ENCODE results near the gene IMPA2.

IMPA2 gene

DNA sequence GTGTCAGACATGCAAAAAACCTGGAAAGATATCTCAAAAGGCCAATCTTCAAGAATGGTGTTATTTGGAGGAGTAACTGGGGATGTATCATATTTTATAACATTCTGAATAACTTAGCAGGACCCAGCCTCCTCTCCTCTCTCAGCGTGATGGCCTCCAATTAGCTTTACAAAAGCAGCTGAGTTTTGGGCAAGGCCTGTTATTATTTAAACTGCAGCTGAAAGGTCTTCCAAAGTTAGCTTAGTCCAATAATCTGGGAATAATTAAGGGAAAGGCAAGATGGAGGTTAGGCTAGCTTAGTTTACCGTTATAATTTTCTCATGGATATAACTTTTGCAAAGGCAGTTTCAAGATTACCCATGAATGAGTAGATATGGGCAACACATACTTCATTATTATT, 40.4 kb upstream of the IMPA2 start:
- CTCF ChIA-PET: interaction anchor here (0.6 to 10.2 kb wide), 6 partner anchors 27 to 296 kb away, joined by 3 to 436 read pairs (median 3); no protein-coding TSS in a partner anchor
- H3K4me1 ChIP-seq (ENCODE audit: control insufficient read depth, insufficient read depth, low read length): no peaks in the 10 kb centered on the region
- no peaks in the 10 kb centered on the region for H3K9me3 ChIP-seq (ENCODE audit: control insufficient read depth, insufficient read depth, low read depth, low read length)
- no peak overlapping the region for H3K4me3 ChIP-seq (ENCODE audit: low read depth, low read length)
- H3K36me3 ChIP-seq (ENCODE audit: control insufficient read depth in 2 of 2, insufficient read depth in 1 of 2, low read length in 2 of 2): no peaks in the 10 kb centered on the region
- TF ChIP-seq, protein P1, sequence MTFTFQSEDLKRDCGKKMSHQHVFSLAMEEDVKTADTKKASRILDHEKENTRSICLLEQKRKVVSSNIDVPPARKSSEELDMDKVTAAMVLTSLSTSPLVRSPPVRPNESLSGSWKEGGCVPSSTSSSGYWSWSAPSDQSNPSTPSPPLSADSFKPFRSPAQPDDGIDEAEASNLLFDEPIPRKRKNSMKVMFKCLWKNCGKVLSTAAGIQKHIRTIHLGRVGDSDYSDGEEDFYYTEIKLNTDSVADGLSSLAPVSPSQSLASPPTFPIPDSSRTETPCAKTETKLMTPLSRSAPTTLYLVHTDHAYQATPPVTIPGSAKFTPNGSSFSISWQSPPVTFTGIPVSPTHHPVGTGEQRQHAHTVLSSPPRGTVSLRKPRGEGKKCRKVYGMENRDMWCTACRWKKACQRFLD (tag by site-specific recombination; IDR thresholded peaks at IDR 0.05): no peak
- no peak for TF ChIP-seq REPIN1 (tag by site-specific recombination; IDR thresholded peaks at IDR 0.05; ENCODE audit: low read depth)
- TF ChIP-seq ZEB2 (tag by site-specific recombination; IDR thresholded peaks at IDR 0.05): no peak
- no peak for TF ChIP-seq ZNF354C (tag by site-specific recombination; IDR thresholded peaks at IDR 0.05; ENCODE audit: borderline replicate concordance, low read depth)
- TF ChIP-seq HOXA7 (CRISPR knock-in tag; IDR thresholded peaks at IDR 0.05; ENCODE audit: borderline replicate concordance): no peak
- TF ChIP-seq ZNF350 (tag by site-specific recombination; IDR thresholded peaks at IDR 0.05): no peak
- no peak for TF ChIP-seq ZNF660 (tag by site-specific recombination; IDR thresholded peaks at IDR 0.05)
- no peak for TF ChIP-seq ZNF426 (tag by site-specific recombination; IDR thresholded peaks at IDR 0.05)
- TF ChIP-seq ZNF266 (tag by site-specific recombination; IDR thresholded peaks at IDR 0.05; ENCODE audit: low read depth): no peak
- TF ChIP-seq ZSCAN23 (tag by site-specific recombination; IDR thresholded peaks at IDR 0.05): no peak
- TF ChIP-seq ZNF335 (tag by site-specific recombination; conservative IDR thresholded peaks at IDR 0.05): no peak
- no peak for TF ChIP-seq ZNF157 (tag by site-specific recombination; IDR thresholded peaks at IDR 0.05)
- TF ChIP-seq ZXDB (tag by site-specific recombination; IDR thresholded peaks at IDR 0.05): no peak
- TF ChIP-seq ZNF112 (tag by site-specific recombination; IDR thresholded peaks at IDR 0.05): no peak
- no peak for TF ChIP-seq ZNF24 (tag by site-specific recombination; IDR thresholded peaks at IDR 0.05)
- no peak for TF ChIP-seq ZNF521 (tag by site-specific recombination; IDR thresholded peaks at IDR 0.05)
- no peak overlapping the region for H3K27ac ChIP-seq (ENCODE audit: extremely low read depth, low read depth, low read length)
- POLR2A ChIA-PET: no interaction called here

DNA sequence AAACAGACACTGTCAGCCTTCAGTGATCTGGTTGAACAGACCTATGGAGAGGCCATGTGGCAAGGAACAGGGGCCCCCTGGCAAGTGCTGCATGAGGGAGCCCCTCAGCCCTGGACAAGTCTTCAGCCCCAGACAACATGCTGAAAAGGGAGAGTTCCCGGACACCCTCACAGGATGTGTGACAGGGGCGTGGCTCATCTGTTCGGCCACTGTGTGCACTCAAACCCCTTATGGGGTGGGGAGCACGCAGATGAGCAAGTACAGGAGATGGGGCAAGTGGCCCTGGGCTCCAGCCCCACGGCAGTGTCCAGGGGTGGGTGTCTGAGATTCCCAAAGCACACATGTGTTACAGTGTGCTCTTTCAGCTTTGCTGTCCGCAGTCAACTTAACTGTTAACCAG, 37.8 kb upstream of the IMPA2 start:
- CTCF ChIA-PET: interaction anchor here (0.7 kb wide), 1 partner anchor 51 kb away, joined by 3 read pairs; no protein-coding TSS in a partner anchor
- POLR2A ChIA-PET: no interaction called here
- Histone ChIP-seq H3K27ac (ENCODE audit: extremely low read depth, low read depth, low read length) (no peak overlapping the region), H3K9me3 (ENCODE audit: control insufficient read depth, insufficient read depth, low read depth, low read length) (no peaks in the 10 kb centered on the region), H3K4me3 (ENCODE audit: low read depth, low read length) (no peak overlapping the region), H3K36me3 (ENCODE audit: control insufficient read depth in 2 of 2, insufficient read depth in 1 of 2, low read length in 2 of 2) (no peaks in the 10 kb centered on the region), H3K4me1 (ENCODE audit: control insufficient read depth, insufficient read depth, low read length) (no peaks in the 10 kb centered on the region)
- TF ChIP-seq ZNF433 (tag by site-specific recombination; IDR thresholded peaks at IDR 0.05; ENCODE audit: low read depth) (no peak), KLF7 (tag by site-specific recombination; IDR thresholded peaks at IDR 0.05; ENCODE audit: borderline replicate concordance) (no peak), REPIN1 (tag by site-specific recombination; IDR thresholded peaks at IDR 0.05; ENCODE audit: low read depth) (no peak), ZNF423 (tag by site-specific recombination; IDR thresholded peaks at IDR 0.05) (no peak), ZNF214 (tag by site-specific recombination; IDR thresholded peaks at IDR 0.05; ENCODE audit: borderline replicate concordance) (no peak), ZNF473 (tag by site-specific recombination; IDR thresholded peaks at IDR 0.05) (no peak), ZNF560 (tag by site-specific recombination; IDR thresholded peaks at IDR 0.05; ENCODE audit: borderline replicate concordance) (no peak), ZNF596 (tag by site-specific recombination; IDR thresholded peaks at IDR 0.05) (no peak)
- TF ChIP-seq, protein P2, sequence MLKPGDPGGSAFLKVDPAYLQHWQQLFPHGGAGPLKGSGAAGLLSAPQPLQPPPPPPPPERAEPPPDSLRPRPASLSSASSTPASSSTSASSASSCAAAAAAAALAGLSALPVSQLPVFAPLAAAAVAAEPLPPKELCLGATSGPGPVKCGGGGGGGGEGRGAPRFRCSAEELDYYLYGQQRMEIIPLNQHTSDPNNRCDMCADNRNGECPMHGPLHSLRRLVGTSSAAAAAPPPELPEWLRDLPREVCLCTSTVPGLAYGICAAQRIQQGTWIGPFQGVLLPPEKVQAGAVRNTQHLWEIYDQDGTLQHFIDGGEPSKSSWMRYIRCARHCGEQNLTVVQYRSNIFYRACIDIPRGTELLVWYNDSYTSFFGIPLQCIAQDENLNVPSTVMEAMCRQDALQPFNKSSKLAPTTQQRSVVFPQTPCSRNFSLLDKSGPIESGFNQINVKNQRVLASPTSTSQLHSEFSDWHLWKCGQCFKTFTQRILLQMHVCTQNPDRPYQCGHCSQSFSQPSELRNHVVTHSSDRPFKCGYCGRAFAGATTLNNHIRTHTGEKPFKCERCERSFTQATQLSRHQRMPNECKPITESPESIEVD (tag by site-specific recombination; IDR thresholded peaks at IDR 0.05): no peak

Measured in HEK293 (cell line).